Body of pancreas (tissue), 4 donors: ENCODE measurements around the gene IFNGR2.

ENCODE experiments used
- CTCF ChIP-seq, 7 experiments: fragments of 450-650 bp in 4 of 7; fragments of 200-600 bp in 3 of 7; sonication (generic) in 3 of 7; IDR thresholded peaks; one replicate each; pipeline ENCODE4 v1.5.1; 2016 to 2019; ENCODE audit warnings: antibody characterized with exemption in 7 of 7
- POLR2A ChIP-seq, 3 donors: fragments of 450-650 bp; IDR thresholded peaks; one replicate each; pipeline ENCODE4 v1.6.1; 2016; ENCODE audit warnings: antibody characterized with exemption in 3 of 3, mild to moderate bottlenecking in 2 of 3

- TF ChIP-seq CTCF (IDR thresholded peaks at IDR 0.05) (no peak), POLR2A (IDR thresholded peaks at IDR 0.05) (no peak)
These were observed 47.2 kb upstream of the IFNGR2 start for GRCh38 chr21:33355996-33356395.
